Nephron progenitor cell (in vitro differentiated cells): ENCODE results near the gene TRPV4.

Source experiments
- DNase-seq: peaks from one replicate; pipeline ENCODE4 v3.0.0; 2021
- H3K27ac Mint-ChIP-seq: 2 replicates; pipeline ENCODE4 v1.8.0; 2021; ENCODE audit warnings: mild to moderate bottlenecking, moderate library complexity, mixed read lengths
- H3K27me3 Mint-ChIP-seq: 2 replicates; pipeline ENCODE4 v1.8.0; 2021; ENCODE audit warnings: mild to moderate bottlenecking, low read depth, mixed read lengths; ENCODE audit not compliant: poor library complexity
- H3K36me3 Mint-ChIP-seq: 2 replicates; pipeline ENCODE4 v1.8.0; 2021; ENCODE audit warnings: low read depth, mixed read lengths
- H3K4me1 Mint-ChIP-seq: 2 replicates; pipeline ENCODE4 v1.8.0; 2021; ENCODE audit warnings: mixed read lengths
- H3K4me3 Mint-ChIP-seq: 2 replicates; pipeline ENCODE4 v1.8.0; 2021; ENCODE audit warnings: mild to moderate bottlenecking, moderate library complexity, mixed read lengths
- H3K9me3 Mint-ChIP-seq: 2 replicates; pipeline ENCODE4 v1.8.0; 2021; ENCODE audit warnings: mild to moderate bottlenecking, moderate library complexity, mixed read lengths
- TF ChIP-seq, protein P1 (sequence below): fragments of 200-600 bp; sonication (generic); IDR thresholded peaks from 2 replicates; pipeline ENCODE4 v1.5.0; 2021; ENCODE audit warnings: antibody characterized with exemption

The TRPV4 gene

DNA sequence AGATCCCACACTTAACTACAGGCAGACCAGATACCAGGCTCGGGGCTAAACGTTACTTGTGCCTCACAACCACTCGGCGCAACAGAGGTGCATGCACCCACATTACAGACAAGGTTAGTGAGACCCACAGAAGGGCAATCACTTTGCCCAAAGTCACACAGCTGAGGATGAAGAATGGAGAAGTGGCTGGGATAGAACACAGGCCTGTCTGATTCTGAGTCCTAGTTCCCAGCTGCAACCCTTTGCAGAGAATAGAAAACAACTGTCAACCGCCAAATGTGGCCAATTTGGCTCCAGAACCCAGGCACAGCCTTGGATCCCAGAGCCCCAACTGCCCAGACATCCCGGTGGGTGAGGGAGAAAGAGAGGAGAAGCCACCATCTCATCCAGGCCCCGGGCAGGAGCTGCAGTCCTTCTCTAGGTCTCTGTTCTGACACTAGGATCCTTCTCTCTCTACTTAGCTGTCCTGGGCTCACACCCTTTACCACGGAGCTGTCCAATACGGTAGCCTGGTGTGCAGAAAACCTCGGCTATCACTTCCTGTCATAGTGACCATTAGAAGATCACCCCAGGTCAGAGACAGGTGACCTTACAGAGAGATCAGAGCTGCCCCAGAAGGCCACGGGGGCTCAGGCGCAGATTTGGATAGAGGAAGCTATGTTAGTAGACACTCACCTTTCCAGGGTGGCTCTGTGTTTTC is 60.4 kb downstream of the TRPV4 start:
- no peak for DNase-seq
- H3K27ac Mint-ChIP-seq = no peak overlapping the region
- TF ChIP-seq, protein P1, sequence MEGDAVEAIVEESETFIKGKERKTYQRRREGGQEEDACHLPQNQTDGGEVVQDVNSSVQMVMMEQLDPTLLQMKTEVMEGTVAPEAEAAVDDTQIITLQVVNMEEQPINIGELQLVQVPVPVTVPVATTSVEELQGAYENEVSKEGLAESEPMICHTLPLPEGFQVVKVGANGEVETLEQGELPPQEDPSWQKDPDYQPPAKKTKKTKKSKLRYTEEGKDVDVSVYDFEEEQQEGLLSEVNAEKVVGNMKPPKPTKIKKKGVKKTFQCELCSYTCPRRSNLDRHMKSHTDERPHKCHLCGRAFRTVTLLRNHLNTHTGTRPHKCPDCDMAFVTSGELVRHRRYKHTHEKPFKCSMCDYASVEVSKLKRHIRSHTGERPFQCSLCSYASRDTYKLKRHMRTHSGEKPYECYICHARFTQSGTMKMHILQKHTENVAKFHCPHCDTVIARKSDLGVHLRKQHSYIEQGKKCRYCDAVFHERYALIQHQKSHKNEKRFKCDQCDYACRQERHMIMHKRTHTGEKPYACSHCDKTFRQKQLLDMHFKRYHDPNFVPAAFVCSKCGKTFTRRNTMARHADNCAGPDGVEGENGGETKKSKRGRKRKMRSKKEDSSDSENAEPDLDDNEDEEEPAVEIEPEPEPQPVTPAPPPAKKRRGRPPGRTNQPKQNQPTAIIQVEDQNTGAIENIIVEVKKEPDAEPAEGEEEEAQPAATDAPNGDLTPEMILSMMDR = no peak
- H3K4me3 Mint-ChIP-seq = no peak overlapping the region
- H3K9me3 Mint-ChIP-seq = peaks cover 3% of the 10 kb centered on the region
- H3K4me1 Mint-ChIP-seq = peaks cover 6% of the 10 kb centered on the region
- peaks cover 4% of the 10 kb centered on the region for H3K27me3 Mint-ChIP-seq
- H3K36me3 Mint-ChIP-seq = no peaks in the 10 kb centered on the region

DNA sequence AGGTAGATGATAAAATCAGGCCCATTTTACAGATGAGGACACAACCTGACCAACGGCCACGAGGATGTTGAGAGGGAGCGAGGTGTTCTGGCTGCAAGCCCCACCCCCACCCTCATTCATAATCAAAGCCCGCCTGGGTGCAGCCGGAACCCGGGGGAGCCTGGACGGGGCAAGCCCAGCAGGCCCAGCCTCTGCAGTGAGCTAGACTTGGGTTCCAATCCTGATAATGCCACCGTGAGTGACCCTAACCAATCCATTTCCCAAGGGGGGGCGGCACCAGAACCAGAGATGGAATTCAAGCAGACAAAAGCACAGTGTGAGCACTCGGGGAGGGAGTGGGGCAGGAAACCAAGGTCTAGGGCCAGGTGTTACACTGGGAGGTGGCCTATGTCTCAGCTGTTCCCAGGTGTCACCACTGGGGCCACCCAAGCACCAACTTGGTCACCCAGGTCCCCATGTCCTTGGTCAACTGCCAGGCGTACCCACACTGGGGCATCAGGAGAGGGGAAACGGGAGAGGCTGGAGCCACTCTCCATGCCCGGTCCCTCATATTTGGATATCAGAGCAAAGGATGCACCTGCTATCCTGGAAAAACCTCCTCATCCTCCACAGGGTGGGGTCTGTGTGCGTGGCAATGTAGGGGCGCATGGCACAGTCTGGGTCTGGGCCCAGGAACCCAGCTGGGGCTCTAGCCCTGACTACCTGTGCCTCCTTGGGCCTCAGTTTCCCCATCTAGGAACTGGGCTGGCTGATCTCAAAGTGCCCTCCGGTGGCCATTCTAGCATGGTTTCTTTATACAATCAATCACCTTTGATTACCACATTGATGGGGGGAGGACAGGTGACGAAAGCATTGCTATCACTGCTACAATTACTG is 61.2 kb downstream of the TRPV4 start:
- Mint-ChIP-seq H3K9me3 (no peaks in the 10 kb centered on the region), H3K4me3 (no peak overlapping the region), H3K27ac (no peak overlapping the region), H3K27me3 (peaks cover 4% of the 10 kb centered on the region), H3K4me1 (no peaks in the 10 kb centered on the region), H3K36me3 (no peaks in the 10 kb centered on the region)
- TF ChIP-seq, protein P1 = no peak
- DNase-seq = no peak

DNA sequence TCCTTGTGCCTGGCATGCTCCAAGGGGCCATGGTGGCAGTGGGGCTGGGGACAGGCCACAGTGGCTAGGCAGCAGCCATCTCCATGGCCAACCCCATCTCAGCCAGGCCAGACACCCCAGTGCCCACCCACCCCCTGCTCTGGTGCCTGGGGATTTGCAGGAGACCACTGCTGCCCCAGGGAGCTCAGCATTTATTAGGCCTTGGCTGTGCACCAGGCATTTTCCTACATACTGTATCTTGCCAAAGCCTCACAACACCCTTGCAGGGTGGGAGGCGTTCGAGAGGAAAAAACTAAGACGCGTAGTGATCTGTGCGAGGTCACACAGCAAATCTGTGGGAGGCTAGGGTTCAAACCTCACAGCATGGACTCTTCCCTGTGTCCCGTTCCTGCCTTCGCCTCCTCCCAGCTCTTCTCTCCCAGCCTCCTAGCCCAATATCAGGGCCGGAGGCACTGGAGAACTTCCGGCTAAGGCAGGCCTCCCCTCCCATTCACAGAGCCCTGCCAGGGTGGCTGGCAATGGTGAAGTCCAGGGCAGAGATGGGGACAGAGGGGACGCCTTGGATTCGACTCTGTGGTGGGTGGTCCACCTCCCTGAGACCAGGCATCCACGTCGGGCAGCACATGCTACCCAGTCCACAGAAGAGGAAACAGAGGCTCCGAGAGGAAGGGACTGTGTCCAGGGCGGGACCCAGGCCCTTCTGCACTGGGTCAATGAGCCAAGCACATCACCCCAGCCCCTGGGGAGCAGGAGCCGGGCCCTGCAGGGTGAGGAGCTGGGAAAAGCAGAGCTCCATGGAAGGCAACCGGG is 62.1 kb downstream of the TRPV4 start:
- peaks cover 4% of the 10 kb centered on the region for H3K27me3 Mint-ChIP-seq
- DNase-seq = no peak
- H3K4me1 Mint-ChIP-seq = peaks cover 5% of the 10 kb centered on the region
- TF ChIP-seq, protein P1 = no peak
- no peak overlapping the region for H3K27ac Mint-ChIP-seq
- H3K36me3 Mint-ChIP-seq = no peaks in the 10 kb centered on the region
- H3K4me3 Mint-ChIP-seq = no peak overlapping the region
- H3K9me3 Mint-ChIP-seq = no peaks in the 10 kb centered on the region

DNA sequence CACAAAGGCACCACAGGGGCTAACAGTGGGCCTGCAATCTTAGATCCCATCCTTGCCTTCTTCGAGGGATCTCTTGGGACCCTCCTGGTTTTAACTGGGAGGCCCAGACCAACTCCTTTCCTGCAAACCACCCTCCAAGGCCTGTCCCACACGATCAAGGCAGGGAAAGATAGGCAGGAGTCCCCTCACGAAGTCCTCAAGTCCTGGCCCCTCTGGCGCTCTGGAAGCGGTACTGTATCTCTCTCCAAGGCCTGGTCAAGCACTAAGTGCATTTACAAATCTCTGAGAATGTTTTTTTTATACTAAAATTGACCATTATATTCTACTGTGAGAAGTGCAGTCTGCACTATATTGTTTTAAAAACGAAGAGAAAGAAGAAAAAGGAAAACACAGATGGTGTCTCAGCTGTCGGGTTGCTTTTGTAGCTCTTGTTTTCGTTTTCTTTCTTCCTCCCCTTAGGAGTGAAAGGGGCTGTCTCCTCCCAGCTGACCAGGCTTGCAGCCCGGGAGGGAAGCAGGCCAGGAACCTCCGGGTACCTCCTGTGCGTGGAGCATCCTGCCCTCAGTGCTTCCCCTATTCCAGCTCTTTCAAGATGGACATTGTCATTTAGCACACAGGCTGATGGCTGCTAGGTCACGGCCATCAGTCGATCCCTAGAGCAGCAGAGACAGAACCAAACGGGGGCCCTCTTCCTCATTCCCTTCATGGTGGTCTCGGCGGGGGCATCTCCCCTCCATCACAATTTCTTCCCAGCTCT is 62.9 kb downstream of the TRPV4 start:
- Mint-ChIP-seq H3K4me3 (no peak overlapping the region), H3K4me1 (peaks cover 5% of the 10 kb centered on the region), H3K27me3 (peaks cover 4% of the 10 kb centered on the region), H3K27ac (peak overlapping the region; percentile 39), H3K36me3 (no peaks in the 10 kb centered on the region), H3K9me3 (no peaks in the 10 kb centered on the region)
- TF ChIP-seq, protein P1 = no peak
- DNase-seq = no peak

DNA sequence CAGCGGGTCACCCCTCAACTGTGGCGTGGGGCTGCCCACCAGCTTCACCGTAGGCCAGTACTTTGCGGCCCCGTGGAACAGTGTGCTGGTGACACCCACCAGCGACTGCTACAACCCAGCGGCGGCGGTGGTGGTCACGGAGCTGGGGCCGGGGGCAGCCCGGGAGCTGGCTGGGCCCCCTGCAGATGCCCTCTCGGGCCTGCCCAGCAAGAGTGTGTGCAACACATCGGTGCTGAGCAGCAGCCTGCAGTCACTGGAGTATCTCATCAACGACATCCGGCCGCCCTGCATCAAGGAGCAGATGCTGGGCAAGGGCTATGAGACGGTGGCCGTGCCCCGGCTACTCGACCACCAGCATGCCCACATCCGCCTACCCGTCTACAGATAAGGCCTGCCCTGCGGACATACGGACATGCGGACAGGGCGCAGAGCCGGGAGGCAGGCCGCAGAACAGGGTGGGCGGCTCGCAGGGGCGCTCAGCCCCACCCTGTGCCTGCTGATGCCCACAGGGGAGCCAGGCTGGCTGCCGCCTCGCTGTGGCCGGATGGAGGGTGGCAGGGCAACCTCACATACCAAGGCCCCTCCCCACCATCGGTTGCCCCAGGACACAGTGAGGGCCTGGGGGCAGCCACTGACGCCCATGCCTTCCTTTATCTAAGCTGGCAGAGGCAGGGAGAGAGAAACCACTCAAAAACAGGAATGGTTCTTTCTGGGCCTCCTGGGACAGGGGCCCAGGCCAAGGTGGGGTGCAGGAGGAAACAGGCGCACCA is 64.1 kb downstream of the TRPV4 start:
- H3K27ac Mint-ChIP-seq = no peak overlapping the region
- TF ChIP-seq, protein P1 = no peak
- no peak overlapping the region for H3K4me3 Mint-ChIP-seq
- no peak for DNase-seq
- H3K27me3 Mint-ChIP-seq = peaks cover 4% of the 10 kb centered on the region
- no peaks in the 10 kb centered on the region for H3K9me3 Mint-ChIP-seq
- no peaks in the 10 kb centered on the region for H3K36me3 Mint-ChIP-seq
- peaks cover 5% of the 10 kb centered on the region for H3K4me1 Mint-ChIP-seq
